NT2/D1 (cell line): ENCODE measurements around the gene ATP10A.

Experiments
- SUZ12 ChIP-seq: IDR thresholded peaks from 2 replicates; pipeline ENCODE4 v1.6.1; 2011; ENCODE audit not compliant: insufficient read length, insufficient read depth; ENCODE audit errors: extremely low read depth
- YY1 ChIP-seq: IDR thresholded peaks from 2 replicates; pipeline ENCODE4 v1.6.1; 2011; ENCODE audit not compliant: insufficient read length, insufficient read depth
- ZNF274 ChIP-seq: IDR thresholded peaks from 2 replicates; pipeline ENCODE4 v1.6.1; 2011; ENCODE audit warnings: mild to moderate bottlenecking, low read depth, low read length

DNA sequence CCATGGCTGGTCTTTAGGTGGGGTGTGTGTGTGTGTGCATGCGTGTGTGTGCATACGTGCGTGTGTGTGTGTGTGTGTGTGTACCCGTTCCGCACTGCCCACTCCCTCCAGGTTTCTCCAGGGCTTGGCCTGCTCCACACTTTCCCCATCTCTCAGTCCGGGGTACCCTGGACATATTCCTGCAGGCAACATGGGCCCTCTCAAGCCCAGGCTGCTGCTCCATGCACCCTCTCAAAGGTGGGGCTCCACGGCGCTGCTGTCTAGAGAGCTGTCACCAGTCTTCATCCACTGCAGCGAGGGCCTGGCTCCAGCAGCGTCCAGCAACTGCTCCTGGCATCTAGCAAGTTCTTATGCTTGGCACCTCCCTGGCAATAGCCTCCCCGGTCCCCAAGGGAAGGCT lies 86.1 kb downstream of the ATP10A start:
- no peak for TF ChIP-seq ZNF274
- TF ChIP-seq YY1, result no peak
- TF ChIP-seq SUZ12, result no peak
